GM23338 (cell line): Measurements from ENCODE around the gene TSPAN10. TPM values are rescaled to one million over a fixed set of nuclear protein-coding genes. Genes with fewer than 3 reads are reported as not detected.

Experiments used
- ATAC-seq: fragments of 200-7000 bp; cut with Tn5 transposase; 3 replicates; pipeline ENCODE4 v1.9.1; 2020
- DNase-seq: peaks from one replicate; pipeline ENCODE4 v3.0.0-alpha.2; 2015; ENCODE audit warnings: low spot score
- H2AFZ ChIP-seq: fragments of 200-600 bp; sonication (generic); 2 replicates; pipeline ENCODE4 v1.8.0; 2016; ENCODE audit warnings: antibody characterized with exemption, mild to moderate bottlenecking, moderate library complexity
- H3F3A ChIP-seq: fragments of 200-600 bp; sonication (generic); replicated peaks from 2 replicates; pipeline ENCODE4 v1.8.0; 2017; ENCODE audit warnings: antibody characterized with exemption, mixed run types, low read depth
- H3K27ac ChIP-seq: fragments of 200-600 bp; sonication (generic); 2 replicates; pipeline ENCODE4 v1.6.1; 2016; ENCODE audit warnings: low read depth
- H3K27me3 ChIP-seq: fragments of 200-600 bp; sonication (generic); 2 replicates; pipeline ENCODE4 v1.8.0; 2016; ENCODE audit warnings: mild to moderate bottlenecking, mixed run types, moderate library complexity; ENCODE audit not compliant: insufficient read depth
- H3K36me3 ChIP-seq: fragments of 200-600 bp; sonication (generic); 2 replicates; pipeline ENCODE4 v1.8.0; 2016; ENCODE audit warnings: mild to moderate bottlenecking; ENCODE audit not compliant: insufficient read depth
- H3K4me1 ChIP-seq: fragments of 200-600 bp; sonication (generic); 2 replicates; pipeline ENCODE4 v1.8.0; 2016; ENCODE audit warnings: mild to moderate bottlenecking, moderate library complexity; ENCODE audit not compliant: insufficient read depth
- H3K4me2 ChIP-seq: fragments of 200-600 bp; sonication (generic); 2 replicates; pipeline ENCODE4 v1.7.1; 2017; ENCODE audit warnings: mixed run types
- H3K4me3 ChIP-seq: fragments of 200-600 bp; sonication (generic); 2 replicates; pipeline ENCODE4 v1.6.1; 2016; ENCODE audit warnings: mixed run types
- H3K79me2 ChIP-seq: fragments of 200-600 bp; sonication (generic); replicated peaks from 2 replicates; pipeline ENCODE4 v1.8.0; 2017; ENCODE audit warnings: mild to moderate bottlenecking; ENCODE audit not compliant: insufficient read depth
- H3K9me2 ChIP-seq: fragments of 200-600 bp; sonication (generic); 2 replicates; pipeline ENCODE4 v1.8.0; 2017; ENCODE audit not compliant: insufficient read depth
- H4K20me1 ChIP-seq: fragments of 200-600 bp; sonication (generic); replicated peaks from 2 replicates; pipeline ENCODE4 v1.8.0; 2017; ENCODE audit warnings: mild to moderate bottlenecking; ENCODE audit not compliant: insufficient read depth
- H3K27ac Mint-ChIP-seq: 2 replicates; pipeline ENCODE4 v1.8.0; 2020; ENCODE audit warnings: inconsistent platforms, mild to moderate bottlenecking, moderate library complexity, mixed read lengths
- H3K27me3 Mint-ChIP-seq: 3 replicates; pipeline ENCODE4 v1.8.0; 2022; ENCODE audit warnings: low read depth, mild to moderate bottlenecking, moderate library complexity, mixed read lengths, inconsistent platforms; ENCODE audit not compliant: insufficient read depth, poor library complexity
- H3K36me3 Mint-ChIP-seq: 3 replicates; pipeline ENCODE4 v1.8.0; 2021; ENCODE audit warnings: low read depth, mild to moderate bottlenecking, inconsistent platforms, moderate library complexity, mixed read lengths
- H3K4me1 Mint-ChIP-seq: 3 replicates; pipeline ENCODE4 v1.8.0; 2020; ENCODE audit warnings: mild to moderate bottlenecking, inconsistent platforms, mixed read lengths
- H3K4me3 Mint-ChIP-seq: 3 replicates; pipeline ENCODE4 v1.8.0; 2021; ENCODE audit warnings: moderate library complexity, mild to moderate bottlenecking, inconsistent platforms, mixed read lengths
- H3K9me3 Mint-ChIP-seq: 3 replicates; pipeline ENCODE4 v1.8.0; 2020; ENCODE audit warnings: moderate library complexity, mild to moderate bottlenecking, inconsistent platforms, mixed read lengths
- CREB1 ChIP-seq: fragments of 250-450 bp; sonication (Bioruptor Pico); IDR thresholded peaks from 2 replicates; pipeline ENCODE4 v1.5.0; 2020; ENCODE audit warnings: low read depth, mild to moderate bottlenecking, moderate library complexity
- EZH2 ChIP-seq: fragments of 200-600 bp; sonication (generic); IDR thresholded peaks from one replicate; pipeline ENCODE4 v1.8.0; 2017; ENCODE audit warnings: antibody characterized with exemption, mild to moderate bottlenecking, low read depth; ENCODE audit not compliant: unreplicated experiment
- POLR2AphosphoS5 ChIP-seq: IDR thresholded peaks from 2 replicates; pipeline ENCODE4 v1.6.1; 2016; ENCODE audit warnings: antibody characterized with exemption, low read depth
- REST ChIP-seq: IDR thresholded peaks from one replicate; pipeline ENCODE4 v1.6.1; 2018; ENCODE audit warnings: antibody characterized with exemption; ENCODE audit not compliant: unreplicated experiment
- ZNF331 ChIP-seq: fragments of 250-450 bp; sonication (Bioruptor Pico); IDR thresholded peaks from 2 replicates; pipeline ENCODE4 v1.5.0; 2020; ENCODE audit warnings: low read depth, mild to moderate bottlenecking, moderate library complexity
- polyA plus RNA-seq: library from polyadenylated mRNA; unstranded; fragments of >200 nt; fragmentation: Nextera tagmentation; extraction: Ambion mirVana; gene quantifications from 2 replicates; pipeline ENCODE4 v1.2.1, GENCODE V29; 2016
- total RNA-seq: library from RNA; depleted of rRNA; stranded (reverse); fragments of >200 nt; shearing (Covaris generic); gene quantifications from 2 replicates; pipeline ENCODE4 v1.2.3, GENCODE V29; 2014
- TF ChIP-seq, protein P1 (sequence below): fragments of 250-450 bp; sonication (Bioruptor Pico); IDR thresholded peaks from 2 replicates; pipeline ENCODE4 v1.5.0; 2020; ENCODE audit warnings: mild to moderate bottlenecking, moderate library complexity

The TSPAN10 gene
- total and polyA plus RNA-seq, 2 experiments from 2014 or later, result 0.66 to 1.2 TPM

DNA sequence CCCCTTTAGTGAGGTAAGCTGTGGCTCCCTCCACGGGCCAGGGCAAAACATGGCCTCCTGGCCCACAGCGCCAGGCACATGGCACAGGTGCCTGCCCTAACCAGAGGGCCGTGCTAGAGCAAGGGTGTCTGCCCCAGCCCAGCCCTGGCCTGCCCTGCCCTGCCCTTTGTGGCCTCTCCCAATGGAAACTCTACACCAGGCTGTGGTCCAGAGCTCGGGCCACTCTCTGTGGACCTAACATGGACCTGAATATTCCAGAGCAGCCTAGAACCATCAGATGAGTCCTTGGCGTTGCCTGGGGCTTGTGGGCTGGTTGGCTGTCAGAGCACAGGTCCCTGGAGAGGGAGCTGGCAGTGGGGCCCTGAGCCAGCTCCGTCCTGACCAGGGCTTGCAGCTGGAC is 58.2 kb downstream of the TSPAN10 start (continued):
- no peak for TF ChIP-seq REST
- no peak for TF ChIP-seq POLR2AphosphoS5
- no peak for TF ChIP-seq EZH2
- no peak for TF ChIP-seq CREB1 (CRISPR knock-in tag)
- TF ChIP-seq ZNF331, result no peak

GRCh38 chr17:81695801-81696200 is 58.8 kb downstream of the TSPAN10 start:
- no peak overlapping the region for H3K27ac ChIP-seq

More at GRCh38 chr17:81695801-81696200, 58.8 kb downstream of the TSPAN10 start:
- Histone ChIP-seq H3K4me3 (no peak overlapping the region), H3K9me2 (no peaks in the 10 kb centered on the region), H3F3A (0 out of 2 replicates have a peak, but pooled peaks cover 11% of the 10 kb centered on the region), H3K79me2 (peaks cover 18% of the 10 kb centered on the region), H2AFZ (no peak overlapping the region), H3K36me3 (no peaks in the 10 kb centered on the region), H3K27me3 (no peaks in the 10 kb centered on the region), H3K4me1 (no peaks in the 10 kb centered on the region), H3K4me2 (no peak overlapping the region), H4K20me1 (peaks cover 4% of the 10 kb centered on the region; the same call in 1 of the 2 replicates)
- DNase-seq (no peak), ATAC-seq (no peak)
- peaks cover 7% of the 10 kb centered on the region for H3K27me3 Mint-ChIP-seq
- H3K36me3 Mint-ChIP-seq, result peaks cover 47% of the 10 kb centered on the region
- peaks cover under 1% of the 10 kb centered on the region; the same call in 1 of the 3 replicates for H3K4me1 Mint-ChIP-seq
- no peak overlapping the region for H3K27ac Mint-ChIP-seq
- TF ChIP-seq REST, result no peak
- TF ChIP-seq, protein P1, sequence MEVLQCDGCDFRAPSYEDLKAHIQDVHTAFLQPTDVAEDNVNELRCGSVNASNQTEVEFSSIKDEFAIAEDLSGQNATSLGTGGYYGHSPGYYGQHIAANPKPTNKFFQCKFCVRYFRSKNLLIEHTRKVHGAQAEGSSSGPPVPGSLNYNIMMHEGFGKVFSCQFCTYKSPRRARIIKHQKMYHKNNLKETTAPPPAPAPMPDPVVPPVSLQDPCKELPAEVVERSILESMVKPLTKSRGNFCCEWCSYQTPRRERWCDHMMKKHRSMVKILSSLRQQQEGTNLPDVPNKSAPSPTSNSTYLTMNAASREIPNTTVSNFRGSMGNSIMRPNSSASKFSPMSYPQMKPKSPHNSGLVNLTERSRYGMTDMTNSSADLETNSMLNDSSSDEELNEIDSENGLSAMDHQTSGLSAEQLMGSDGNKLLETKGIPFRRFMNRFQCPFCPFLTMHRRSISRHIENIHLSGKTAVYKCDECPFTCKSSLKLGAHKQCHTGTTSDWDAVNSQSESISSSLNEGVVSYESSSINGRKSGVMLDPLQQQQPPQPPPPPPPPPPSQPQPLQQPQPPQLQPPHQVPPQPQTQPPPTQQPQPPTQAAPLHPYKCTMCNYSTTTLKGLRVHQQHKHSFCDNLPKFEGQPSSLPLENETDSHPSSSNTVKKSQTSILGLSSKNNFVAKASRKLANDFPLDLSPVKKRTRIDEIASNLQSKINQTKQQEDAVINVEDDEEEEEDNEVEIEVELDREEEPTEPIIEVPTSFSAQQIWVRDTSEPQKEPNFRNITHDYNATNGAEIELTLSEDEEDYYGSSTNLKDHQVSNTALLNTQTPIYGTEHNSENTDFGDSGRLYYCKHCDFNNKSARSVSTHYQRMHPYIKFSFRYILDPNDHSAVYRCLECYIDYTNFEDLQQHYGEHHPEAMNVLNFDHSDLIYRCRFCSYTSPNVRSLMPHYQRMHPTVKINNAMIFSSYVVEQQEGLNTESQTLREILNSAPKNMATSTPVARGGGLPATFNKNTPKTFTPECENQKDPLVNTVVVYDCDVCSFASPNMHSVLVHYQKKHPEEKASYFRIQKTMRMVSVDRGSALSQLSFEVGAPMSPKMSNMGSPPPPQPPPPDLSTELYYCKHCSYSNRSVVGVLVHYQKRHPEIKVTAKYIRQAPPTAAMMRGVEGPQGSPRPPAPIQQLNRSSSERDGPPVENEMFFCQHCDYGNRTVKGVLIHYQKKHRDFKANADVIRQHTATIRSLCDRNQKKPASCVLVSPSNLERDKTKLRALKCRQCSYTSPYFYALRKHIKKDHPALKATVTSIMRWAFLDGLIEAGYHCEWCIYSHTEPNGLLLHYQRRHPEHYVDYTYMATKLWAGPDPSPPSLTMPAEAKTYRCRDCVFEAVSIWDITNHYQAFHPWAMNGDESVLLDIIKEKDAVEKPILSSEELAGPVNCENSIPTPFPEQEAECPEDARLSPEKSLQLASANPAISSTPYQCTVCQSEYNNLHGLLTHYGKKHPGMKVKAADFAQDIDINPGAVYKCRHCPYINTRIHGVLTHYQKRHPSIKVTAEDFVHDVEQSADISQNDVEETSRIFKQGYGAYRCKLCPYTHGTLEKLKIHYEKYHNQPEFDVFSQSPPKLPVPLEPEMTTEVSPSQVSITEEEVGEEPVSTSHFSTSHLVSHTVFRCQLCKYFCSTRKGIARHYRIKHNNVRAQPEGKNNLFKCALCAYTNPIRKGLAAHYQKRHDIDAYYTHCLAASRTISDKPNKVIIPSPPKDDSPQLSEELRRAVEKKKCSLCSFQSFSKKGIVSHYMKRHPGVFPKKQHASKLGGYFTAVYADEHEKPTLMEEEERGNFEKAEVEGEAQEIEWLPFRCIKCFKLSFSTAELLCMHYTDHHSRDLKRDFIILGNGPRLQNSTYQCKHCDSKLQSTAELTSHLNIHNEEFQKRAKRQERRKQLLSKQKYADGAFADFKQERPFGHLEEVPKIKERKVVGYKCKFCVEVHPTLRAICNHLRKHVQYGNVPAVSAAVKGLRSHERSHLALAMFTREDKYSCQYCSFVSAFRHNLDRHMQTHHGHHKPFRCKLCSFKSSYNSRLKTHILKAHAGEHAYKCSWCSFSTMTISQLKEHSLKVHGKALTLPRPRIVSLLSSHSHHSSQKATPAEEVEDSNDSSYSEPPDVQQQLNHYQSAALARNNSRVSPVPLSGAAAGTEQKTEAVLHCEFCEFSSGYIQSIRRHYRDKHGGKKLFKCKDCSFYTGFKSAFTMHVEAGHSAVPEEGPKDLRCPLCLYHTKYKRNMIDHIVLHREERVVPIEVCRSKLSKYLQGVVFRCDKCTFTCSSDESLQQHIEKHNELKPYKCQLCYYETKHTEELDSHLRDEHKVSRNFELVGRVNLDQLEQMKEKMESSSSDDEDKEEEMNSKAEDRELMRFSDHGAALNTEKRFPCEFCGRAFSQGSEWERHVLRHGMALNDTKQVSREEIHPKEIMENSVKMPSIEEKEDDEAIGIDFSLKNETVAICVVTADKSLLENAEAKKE (CRISPR knock-in tag), result no peak
- no peak overlapping the region for H3K4me3 Mint-ChIP-seq
- no peaks in the 10 kb centered on the region for H3K9me3 Mint-ChIP-seq
